ENCODE results near the gene UBTD2.
A peak's percentile ranks its signal among the peaks of the same experiment; 100 is the strongest.

The UBTD2 gene

GRCh38 chr5:172194985-172195774 lies 88.4 kb downstream of the UBTD2 start:
- no peak for DNase-seq (ENCODE audit: low read depth in 2 of 2)

GRCh38 chr5:172193872-172194271 lies 89.7 kb downstream of the UBTD2 start, which contains the start of gene EFCAB9:
EFCAB9 (plus strand) TSS chr5:172194172; CDS start chr5:172194173, 1 bp downstream.
- no peak for DNase-seq (ENCODE audit: low read depth in 2 of 2)

- DNase-seq (ENCODE audit: low read depth in 2 of 2) = no peak
Measured at GRCh38 chr5:172189693-172190296, 93.8 kb downstream of the UBTD2 start.

- no peak for DNase-seq (ENCODE audit: low read depth in 2 of 2)
Measured at GRCh38 chr5:172188893-172189692, 94.5 kb downstream of the UBTD2 start.

GRCh38 chr5:172188033-172188892 lies 95.3 kb downstream of the UBTD2 start, which contains the start of gene STK10:
STK10 (minus strand) TSS chr5:172188224; CDS start chr5:172188042, 182 bp downstream.
- peak; percentile 88 to 93 for DNase-seq (ENCODE audit: low read depth in 2 of 2)

- peak; percentile 58 to 61 for DNase-seq (ENCODE audit: low read depth in 2 of 2)
Measured at GRCh38 chr5:172187118-172188032, 96.2 kb downstream of the UBTD2 start.

GRCh38 chr5:172186114-172186695 lies 97.4 kb downstream of the UBTD2 start:
- no peak for DNase-seq (ENCODE audit: low read depth in 2 of 2)

- DNase-seq (ENCODE audit: low read depth in 2 of 2) = no peak
Measured at GRCh38 chr5:172185096-172185461, 98.5 kb downstream of the UBTD2 start.

- DNase-seq (ENCODE audit: low read depth in 2 of 2) = no peak
Measured at GRCh38 chr5:172183881-172184280, 99.7 kb downstream of the UBTD2 start.

- no peak for DNase-seq (ENCODE audit: low read depth in 2 of 2)
Measured at GRCh38 chr5:172182291-172182690, 101.3 kb downstream of the UBTD2 start.

- DNase-seq (ENCODE audit: low read depth in 2 of 2) = no peak
Measured at GRCh38 chr5:172180936-172181335, 102.6 kb downstream of the UBTD2 start.

- peak; percentile 52 to 53 for DNase-seq (ENCODE audit: low read depth in 2 of 2)
Measured at GRCh38 chr5:172178991-172179989, 104.3 kb downstream of the UBTD2 start.

GRCh38 chr5:172178301-172178987 lies 105.1 kb downstream of the UBTD2 start:
- peak in 1 of 2 donors; percentile 40 for DNase-seq (ENCODE audit: low read depth in 2 of 2)

GRCh38 chr5:172177176-172177575 lies 106.4 kb downstream of the UBTD2 start:
- DNase-seq (ENCODE audit: low read depth in 2 of 2) = no peak

- DNase-seq (ENCODE audit: low read depth in 2 of 2) = peak; percentile 91 to 92
Measured at GRCh38 chr5:172175263-172175719, 108.3 kb downstream of the UBTD2 start.

GRCh38 chr5:172173564-172174153 lies 109.9 kb downstream of the UBTD2 start:
- DNase-seq (ENCODE audit: low read depth in 2 of 2) = peak; percentile 78 to 86

- no peak for DNase-seq (ENCODE audit: low read depth in 2 of 2)
Measured at GRCh38 chr5:172172912-172173563, 110.5 kb downstream of the UBTD2 start.

Data from stimulated activated CD8-positive, alpha-beta memory T cell treated with anti-CD3 and anti-CD28 coated beads, Interleukin-15, amount 100 ng/mL, for 48 hours (primary cell).